HTR-8/SVneo (cell line): ENCODE measurements around the gene VWA8.
"Not testable (repeated sequence)": the region's sequence is repeated elsewhere in the genome, so short reads cannot be mapped to it uniquely, and the experiment has no call there.

Experiments used
- DNase-seq: peaks from one replicate; pipeline ENCODE4 v3.0.0; 2011; ENCODE audit warnings: low spot score, mixed read lengths; ENCODE audit not compliant: insufficient read length
- FAIRE-seq: peaks from 2 replicates; lab custom pipeline; 2011; peaks lifted over from hg19 to GRCh38; lab: Jason Lieb, UNC

VWA8 gene

GRCh38 chr13:41864658-41865057 lies 96.3 kb downstream of the VWA8 start:
- FAIRE-seq, result no peak
- DNase-seq, result no peak

- not testable (repeated sequence) for FAIRE-seq, DNase-seq
These were observed 98.2 kb downstream of the VWA8 start for GRCh38 chr13:41862659-41863058.

- FAIRE-seq, result no peak
- DNase-seq, result no peak
These were observed 101.3 kb downstream of the VWA8 start for GRCh38 chr13:41859565-41859964.

- no peak for FAIRE-seq
These were observed 102.1 kb downstream of the VWA8 start for GRCh38 chr13:41858780-41859179.

GRCh38 chr13:41854758-41855157 lies 106.2 kb downstream of the VWA8 start:
- no peak for FAIRE-seq
- DNase-seq, result no peak

More at GRCh38 chr13:41858780-41859179, 102.1 kb downstream of the VWA8 start:
- no peak for DNase-seq

GRCh38 chr13:41851351-41851750 lies 109.6 kb downstream of the VWA8 start:
- no peak for FAIRE-seq
- DNase-seq, result no peak

- DNase-seq, result no peak
These were observed 112.3 kb downstream of the VWA8 start for GRCh38 chr13:41848435-41849255.

GRCh38 chr13:41847216-41847615 lies 113.7 kb downstream of the VWA8 start:
- FAIRE-seq (no peak), DNase-seq (no peak)

More at GRCh38 chr13:41848435-41849255, 112.3 kb downstream of the VWA8 start:
- no peak for FAIRE-seq

- FAIRE-seq, result no peak
- DNase-seq, result peak; percentile 5
These were observed 118.8 kb downstream of the VWA8 start for GRCh38 chr13:41842036-41842620.

- DNase-seq (no peak), FAIRE-seq (no peak)
These were observed 123.3 kb downstream of the VWA8 start for GRCh38 chr13:41837629-41838028.

GRCh38 chr13:41835871-41836270 lies 125.0 kb downstream of the VWA8 start:
- DNase-seq, result no peak
- no peak for FAIRE-seq

- DNase-seq, FAIRE-seq: not testable (repeated sequence)
These were observed 126.2 kb downstream of the VWA8 start for GRCh38 chr13:41834697-41835096.

- FAIRE-seq, result no peak
- no peak for DNase-seq
These were observed 127.1 kb downstream of the VWA8 start for GRCh38 chr13:41833831-41834230.

- FAIRE-seq (no peak), DNase-seq (no peak)
These were observed 127.7 kb downstream of the VWA8 start for GRCh38 chr13:41833201-41833600.

GRCh38 chr13:41827507-41828213 lies 133.2 kb downstream of the VWA8 start:
- FAIRE-seq (no peak), DNase-seq (peak; percentile 40)

GRCh38 chr13:41825691-41826090 lies 135.2 kb downstream of the VWA8 start:
- FAIRE-seq, result no peak
- no peak for DNase-seq

GRCh38 chr13:41823476-41823875 lies 137.4 kb downstream of the VWA8 start:
- DNase-seq (no peak), FAIRE-seq (no peak)

- FAIRE-seq, result no peak
These were observed 138.3 kb downstream of the VWA8 start for GRCh38 chr13:41822560-41822959.

GRCh38 chr13:41821238-41821594 lies 139.7 kb downstream of the VWA8 start:
- DNase-seq (no peak), FAIRE-seq (no peak)

More at GRCh38 chr13:41822560-41822959, 138.3 kb downstream of the VWA8 start:
- no peak for DNase-seq

GRCh38 chr13:41820581-41821237 lies 140.2 kb downstream of the VWA8 start:
- no peak for FAIRE-seq

More at GRCh38 chr13:41820581-41821237, 140.2 kb downstream of the VWA8 start:
- no peak for DNase-seq
